IPS-18a (cell line): Measurements from ENCODE around the gene PCA3.
A peak's percentile ranks its signal among the peaks of the same experiment; 100 is the strongest.

Experiments
- H3K27ac ChIP-seq: one replicate; pipeline ENCODE4 v1.5.1; 2013; ENCODE audit warnings: low read length
- H3K27me3 ChIP-seq: one replicate; pipeline ENCODE4 v1.6.1; 2013; ENCODE audit warnings: mild to moderate bottlenecking, low read length; ENCODE audit not compliant: control insufficient read depth, insufficient read depth
- H3K36me3 ChIP-seq: one replicate; pipeline ENCODE4 v1.6.1; 2013; ENCODE audit warnings: low read depth, low read length; ENCODE audit not compliant: control insufficient read depth
- H3K4me1 ChIP-seq: one replicate; pipeline ENCODE4 v1.6.1; 2013; ENCODE audit warnings: low read depth, low read length; ENCODE audit not compliant: control insufficient read depth
- H3K4me3 ChIP-seq: one replicate; pipeline ENCODE4 v1.5.1; 2013; ENCODE audit warnings: low read length
- H3K9ac ChIP-seq: one replicate; pipeline ENCODE4 v1.6.1; 2013; ENCODE audit warnings: mild to moderate bottlenecking, low read length, moderate library complexity
- H3K9me3 ChIP-seq: one replicate; pipeline ENCODE4 v1.6.1; 2013; ENCODE audit warnings: low read depth, low read length; ENCODE audit not compliant: control insufficient read depth

PCA3 gene

GRCh38 chr9:76764138-76764537 is at the start of gene PCA3:
Gene PCA3, plus strand, starts transcription at chr9:76764438.
- H3K9me3 ChIP-seq, result no peaks in the 10 kb centered on the region
- no peaks in the 10 kb centered on the region for H3K36me3 ChIP-seq
- no peak within 1 kb of the TSS for H3K4me3 ChIP-seq
- H3K27ac ChIP-seq, result no peak within 1 kb of the TSS
- no peaks in the 10 kb centered on the region for H3K4me1 ChIP-seq
- H3K9ac ChIP-seq, result no peak within 1 kb of the TSS
- no peaks in the 10 kb centered on the region for H3K27me3 ChIP-seq

- Histone ChIP-seq H3K36me3 (no peaks in the 10 kb centered on the region), H3K27me3 (no peaks in the 10 kb centered on the region), H3K9me3 (no peaks in the 10 kb centered on the region), H3K9ac (no peak overlapping the region), H3K27ac (no peak overlapping the region), H3K4me1 (no peaks in the 10 kb centered on the region), H3K4me3 (no peak overlapping the region)
These were observed 48.1 kb upstream of the PCA3 start for GRCh38 chr9:76716085-76716672.

GRCh38 chr9:76717176-76717575 is 47.1 kb upstream of the PCA3 start:
- Histone ChIP-seq H3K27ac (no peak overlapping the region), H3K9ac (no peak overlapping the region), H3K4me1 (no peaks in the 10 kb centered on the region), H3K9me3 (no peaks in the 10 kb centered on the region), H3K27me3 (no peaks in the 10 kb centered on the region), H3K4me3 (no peak overlapping the region), H3K36me3 (no peaks in the 10 kb centered on the region)

- Histone ChIP-seq H3K27me3 (no peaks in the 10 kb centered on the region), H3K9ac (peak overlapping the region; percentile 3), H3K4me1 (no peaks in the 10 kb centered on the region), H3K9me3 (no peaks in the 10 kb centered on the region), H3K36me3 (no peaks in the 10 kb centered on the region), H3K27ac (no peak overlapping the region), H3K4me3 (no peak overlapping the region)
These were observed 46.6 kb upstream of the PCA3 start for GRCh38 chr9:76717613-76718012.

GRCh38 chr9:76718166-76718565 is 46.1 kb upstream of the PCA3 start:
- Histone ChIP-seq H3K9ac (peak overlapping the region; percentile 3), H3K27ac (no peak overlapping the region), H3K9me3 (no peaks in the 10 kb centered on the region), H3K36me3 (no peaks in the 10 kb centered on the region), H3K27me3 (no peaks in the 10 kb centered on the region), H3K4me3 (no peak overlapping the region), H3K4me1 (no peaks in the 10 kb centered on the region)

GRCh38 chr9:76720245-76720644 is 44.0 kb upstream of the PCA3 start:
- no peak overlapping the region for H3K9ac ChIP-seq
- no peak overlapping the region for H3K27ac ChIP-seq
- no peaks in the 10 kb centered on the region for H3K36me3 ChIP-seq
- no peaks in the 10 kb centered on the region for H3K4me1 ChIP-seq
- no peaks in the 10 kb centered on the region for H3K9me3 ChIP-seq
- no peaks in the 10 kb centered on the region for H3K27me3 ChIP-seq
- no peak overlapping the region for H3K4me3 ChIP-seq

GRCh38 chr9:76725011-76725546 is 39.2 kb upstream of the PCA3 start:
- Histone ChIP-seq H3K36me3 (no peaks in the 10 kb centered on the region), H3K9ac (no peak overlapping the region), H3K4me3 (no peak overlapping the region), H3K4me1 (no peaks in the 10 kb centered on the region), H3K27ac (no peak overlapping the region), H3K9me3 (no peaks in the 10 kb centered on the region), H3K27me3 (no peaks in the 10 kb centered on the region)

- no peak overlapping the region for H3K9ac ChIP-seq
- H3K36me3 ChIP-seq, result no peaks in the 10 kb centered on the region
- no peaks in the 10 kb centered on the region for H3K4me1 ChIP-seq
- no peak overlapping the region for H3K27ac ChIP-seq
- H3K4me3 ChIP-seq, result no peak overlapping the region
- no peaks in the 10 kb centered on the region for H3K27me3 ChIP-seq
- no peaks in the 10 kb centered on the region for H3K9me3 ChIP-seq
These were observed 38.4 kb upstream of the PCA3 start for GRCh38 chr9:76725885-76726284.

- H3K27me3 ChIP-seq, result no peaks in the 10 kb centered on the region
- no peak overlapping the region for H3K27ac ChIP-seq
- H3K9ac ChIP-seq, result no peak overlapping the region
- no peaks in the 10 kb centered on the region for H3K9me3 ChIP-seq
- no peaks in the 10 kb centered on the region for H3K36me3 ChIP-seq
- no peak overlapping the region for H3K4me3 ChIP-seq
- H3K4me1 ChIP-seq, result no peaks in the 10 kb centered on the region
These were observed 35.1 kb upstream of the PCA3 start for GRCh38 chr9:76729116-76729515.

- no peaks in the 10 kb centered on the region for H3K4me1 ChIP-seq
- H3K9ac ChIP-seq, result no peak overlapping the region
- no peaks in the 10 kb centered on the region for H3K36me3 ChIP-seq
- no peak overlapping the region for H3K27ac ChIP-seq
- H3K4me3 ChIP-seq, result no peak overlapping the region
- H3K9me3 ChIP-seq, result no peaks in the 10 kb centered on the region
- H3K27me3 ChIP-seq, result no peaks in the 10 kb centered on the region
These were observed 34.1 kb upstream of the PCA3 start for GRCh38 chr9:76729980-76730737.

GRCh38 chr9:76730801-76731200 is 33.4 kb upstream of the PCA3 start:
- no peaks in the 10 kb centered on the region for H3K27me3 ChIP-seq
- H3K9ac ChIP-seq, result no peak overlapping the region
- H3K9me3 ChIP-seq, result no peaks in the 10 kb centered on the region
- no peak overlapping the region for H3K27ac ChIP-seq
- H3K36me3 ChIP-seq, result no peaks in the 10 kb centered on the region
- no peak overlapping the region for H3K4me3 ChIP-seq
- H3K4me1 ChIP-seq, result no peaks in the 10 kb centered on the region
